SH-SY5Y (cell line): ENCODE results near the gene UBXN7.

ENCODE experiments used
- GATA2 ChIP-seq: IDR thresholded peaks from 2 replicates; pipeline ENCODE4 v1.6.1; 2011; ENCODE audit warnings: mild to moderate bottlenecking, low read depth, low read length
- GATA3 ChIP-seq: IDR thresholded peaks from 2 replicates; pipeline ENCODE4 v1.6.1; 2011; ENCODE audit warnings: low read depth, mild to moderate bottlenecking, low read length, moderate library complexity

GRCh38 chr3:196419386-196419785 lies 12.8 kb downstream of the UBXN7 start:
- TF ChIP-seq GATA2 (no peak), GATA3 (no peak)
